ENCODE results near the gene HSPA12B.

Gene HSPA12B

DNA sequence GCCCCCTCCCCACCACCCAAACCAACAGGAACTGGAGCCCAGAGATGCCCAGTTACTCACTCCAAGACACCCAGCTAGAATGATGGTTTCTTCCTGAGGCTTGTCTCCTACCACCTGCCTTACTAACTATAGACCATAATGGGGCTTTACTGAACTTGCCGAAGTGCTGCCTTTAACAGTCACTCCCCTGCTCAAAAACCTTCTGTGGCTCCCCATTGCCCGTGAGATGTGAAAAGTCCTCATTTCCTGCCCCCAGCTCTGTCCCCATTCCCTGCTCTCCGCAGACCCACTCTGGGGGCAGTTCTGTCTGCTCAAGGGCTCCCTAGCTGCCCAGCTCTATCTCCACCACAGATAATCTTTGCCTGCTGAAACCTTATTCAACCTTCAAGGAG lies 25.0 kb upstream of the HSPA12B start:
- Histone ChIP-seq H3K27me3 (ENCODE audit: control insufficient read depth, insufficient read depth, low read length) (no peaks in the 10 kb centered on the region), H3K36me3 (ENCODE audit: control insufficient read depth, insufficient read depth, low read length) (no peaks in the 10 kb centered on the region), H3K4me3 (ENCODE audit: low read length) (no peak overlapping the region), H3K9ac (ENCODE audit: low read length) (no peak overlapping the region), H3K4me1 (ENCODE audit: control insufficient read depth, insufficient read depth, low read length) (peaks cover 3% of the 10 kb centered on the region), H3K27ac (ENCODE audit: low read depth, low read length) (no peak overlapping the region)

DNA sequence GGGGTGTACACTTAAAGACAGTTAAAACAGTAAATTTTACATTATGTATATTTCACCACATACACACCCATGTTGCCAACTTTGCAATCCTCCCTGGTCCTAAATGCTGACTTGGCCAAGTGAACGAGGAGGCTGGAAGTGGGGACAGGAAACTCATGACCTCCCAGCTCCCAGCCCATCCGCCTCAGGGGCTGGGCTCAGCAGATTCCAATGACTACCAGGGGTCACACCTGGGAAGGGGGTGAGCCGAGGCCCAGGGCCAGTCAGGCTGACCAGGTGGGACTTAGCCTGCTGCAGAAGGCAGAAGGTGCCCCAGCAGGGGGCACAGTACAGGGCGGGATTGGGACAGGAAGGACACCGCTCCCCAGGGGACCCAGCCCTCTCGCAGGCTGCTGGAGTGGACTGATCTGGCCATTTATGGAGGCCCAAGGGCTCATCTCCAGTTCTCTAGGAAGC lies 22.4 kb upstream of the HSPA12B start:
- H3K36me3 ChIP-seq (ENCODE audit: control insufficient read depth, insufficient read depth, low read length), result no peaks in the 10 kb centered on the region
- H3K9ac ChIP-seq (ENCODE audit: low read length), result no peak overlapping the region
- no peak overlapping the region for H3K4me3 ChIP-seq (ENCODE audit: low read length)
- H3K4me1 ChIP-seq (ENCODE audit: control insufficient read depth, insufficient read depth, low read length), result peaks cover 3% of the 10 kb centered on the region
- no peak overlapping the region for H3K27ac ChIP-seq (ENCODE audit: low read depth, low read length)
- no peaks in the 10 kb centered on the region for H3K27me3 ChIP-seq (ENCODE audit: control insufficient read depth, insufficient read depth, low read length)

DNA sequence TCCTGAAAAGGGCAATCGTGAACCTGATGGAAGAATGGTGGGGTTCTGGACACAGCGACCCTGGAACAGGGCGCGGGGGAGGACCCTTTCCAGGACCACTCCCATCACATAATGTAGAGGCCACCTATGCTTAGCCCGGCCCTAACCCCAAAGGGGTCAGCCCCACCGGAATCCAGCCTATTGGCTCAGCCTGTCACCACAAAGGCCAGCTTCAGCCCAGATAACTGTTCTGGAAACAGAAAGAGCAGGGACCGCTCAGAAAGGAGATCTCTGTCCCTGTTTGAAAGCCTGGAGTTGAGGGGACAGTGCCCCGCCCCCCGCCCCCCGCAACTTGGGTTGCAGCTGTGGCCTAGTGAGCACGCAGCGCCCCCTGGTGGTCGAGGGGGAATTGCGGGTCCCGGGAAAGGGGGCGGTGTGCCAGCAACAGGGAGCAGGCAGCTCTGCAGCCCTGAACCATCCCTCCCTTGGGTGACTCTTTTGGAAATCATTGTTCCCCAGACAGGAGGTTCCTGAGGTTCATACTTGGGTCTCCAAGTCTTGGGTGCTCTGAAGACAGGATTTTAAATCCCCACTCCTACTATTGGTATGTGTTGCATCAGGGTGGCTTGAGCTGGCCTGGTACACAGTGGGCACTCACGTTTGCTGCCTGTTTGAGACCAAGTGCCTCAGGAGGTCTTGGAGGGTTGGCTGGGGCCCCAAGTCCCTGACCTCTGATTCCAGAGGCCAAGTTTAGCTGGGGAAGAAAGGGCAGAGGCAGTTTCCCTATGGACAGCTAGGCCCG lies 21.6 kb upstream of the HSPA12B start:
- Histone ChIP-seq H3K27me3 (ENCODE audit: control insufficient read depth, insufficient read depth, low read length) (no peaks in the 10 kb centered on the region), H3K27ac (ENCODE audit: low read depth, low read length) (no peak overlapping the region), H3K4me3 (ENCODE audit: low read length) (peak overlapping the region; percentile 33), H3K9ac (ENCODE audit: low read length) (no peak overlapping the region), H3K36me3 (ENCODE audit: control insufficient read depth, insufficient read depth, low read length) (no peaks in the 10 kb centered on the region), H3K4me1 (ENCODE audit: control insufficient read depth, insufficient read depth, low read length) (peaks cover 3% of the 10 kb centered on the region)

DNA sequence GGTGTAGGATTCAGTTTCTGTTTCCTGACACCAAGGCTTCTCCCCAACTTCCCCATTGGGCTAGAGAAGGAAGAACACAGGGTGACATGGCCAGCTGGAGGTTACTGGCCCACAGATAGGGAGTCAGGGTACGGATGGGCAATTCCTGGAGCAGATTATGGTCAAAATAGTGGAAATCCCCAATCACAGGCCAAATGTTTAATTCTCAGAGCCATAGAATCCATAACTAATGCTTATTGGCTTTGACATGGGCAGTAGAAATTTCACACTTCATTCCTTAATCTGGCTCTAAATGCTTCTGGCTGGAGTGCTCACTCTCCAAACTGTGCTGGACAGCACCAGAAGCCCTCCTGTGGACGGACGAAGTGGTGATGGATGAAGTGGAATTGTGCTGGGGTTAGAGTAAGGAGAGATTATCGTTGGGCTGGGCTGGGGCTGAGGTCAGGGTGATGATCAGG lies 21.0 kb upstream of the HSPA12B start:
- Histone ChIP-seq H3K27ac (ENCODE audit: low read depth, low read length) (no peak overlapping the region), H3K4me1 (ENCODE audit: control insufficient read depth, insufficient read depth, low read length) (peaks cover 3% of the 10 kb centered on the region), H3K4me3 (ENCODE audit: low read length) (peak overlapping the region; percentile 33), H3K36me3 (ENCODE audit: control insufficient read depth, insufficient read depth, low read length) (no peaks in the 10 kb centered on the region), H3K27me3 (ENCODE audit: control insufficient read depth, insufficient read depth, low read length) (no peaks in the 10 kb centered on the region), H3K9ac (ENCODE audit: low read length) (no peak overlapping the region)

DNA sequence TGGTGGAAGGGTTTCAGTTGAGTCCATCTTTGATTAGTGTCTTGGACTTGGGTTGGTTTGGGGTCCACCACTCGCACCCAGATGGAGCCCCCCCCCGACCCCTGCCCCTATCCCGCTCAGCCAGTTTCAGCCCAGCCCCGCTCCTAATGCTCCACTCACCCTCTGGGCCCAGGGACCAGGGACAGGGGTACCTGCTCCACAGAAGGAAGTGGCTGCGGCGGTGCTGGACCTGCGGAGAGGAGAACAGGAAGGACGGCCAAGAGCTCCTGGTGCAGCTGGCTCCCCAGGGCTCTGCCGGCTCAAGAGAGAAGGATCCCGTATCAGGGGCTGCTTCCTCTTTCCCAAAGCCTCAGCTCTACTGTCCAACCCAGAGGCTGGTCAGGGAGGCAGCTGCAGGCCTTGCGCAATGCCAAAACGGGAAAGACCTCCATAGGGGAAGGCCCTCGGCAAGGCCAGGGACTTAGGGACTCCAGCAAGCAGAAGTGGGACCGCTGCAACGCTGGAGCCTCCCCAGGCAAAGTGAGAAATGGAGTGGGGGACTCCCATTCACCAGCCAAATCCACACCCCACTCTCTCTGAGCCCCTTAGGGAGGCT lies 20.1 kb upstream of the HSPA12B start, which contains the start of gene SIGLEC1:
Gene SIGLEC1 (minus strand): TSS at position 322 of the 595 bp plus-strand sequence. CDS start 5,472 bp downstream, outside the sequence.
- Histone ChIP-seq H3K36me3 (ENCODE audit: control insufficient read depth, insufficient read depth, low read length) (no peaks in the 10 kb centered on the region), H3K4me3 (ENCODE audit: low read length) (no peak within 1 kb of the TSS), H3K27ac (ENCODE audit: low read depth, low read length) (no peak within 1 kb of the TSS), H3K4me1 (ENCODE audit: control insufficient read depth, insufficient read depth, low read length) (peaks cover 3% of the 10 kb centered on the region), H3K27me3 (ENCODE audit: control insufficient read depth, insufficient read depth, low read length) (no peaks in the 10 kb centered on the region), H3K9ac (ENCODE audit: low read length) (no peak within 1 kb of the TSS)

DNA sequence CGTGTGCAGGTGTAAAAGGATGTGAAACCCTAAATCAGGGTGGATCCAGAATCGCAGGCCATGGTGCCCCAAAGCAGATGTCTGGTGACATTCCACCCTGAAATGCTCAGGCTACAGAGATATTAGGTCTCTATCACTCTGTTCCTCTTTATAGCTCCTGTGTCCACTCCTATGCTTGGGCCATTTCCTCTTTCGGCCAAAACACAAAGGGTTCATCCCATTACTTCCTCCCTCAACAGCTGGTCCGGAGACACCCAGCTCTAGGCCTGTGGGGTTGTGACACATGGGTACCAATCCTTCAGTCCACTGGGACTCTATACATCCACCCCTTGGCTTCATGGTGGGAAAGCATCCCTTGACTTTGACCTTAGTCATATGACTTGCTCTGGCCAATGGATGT lies 18.4 kb upstream of the HSPA12B start:
- Histone ChIP-seq H3K27ac (ENCODE audit: low read depth, low read length) (no peak overlapping the region), H3K4me3 (ENCODE audit: low read length) (no peak overlapping the region), H3K27me3 (ENCODE audit: control insufficient read depth, insufficient read depth, low read length) (no peaks in the 10 kb centered on the region), H3K4me1 (ENCODE audit: control insufficient read depth, insufficient read depth, low read length) (peaks cover 3% of the 10 kb centered on the region), H3K9ac (ENCODE audit: low read length) (no peak overlapping the region), H3K36me3 (ENCODE audit: control insufficient read depth, insufficient read depth, low read length) (no peaks in the 10 kb centered on the region)

DNA sequence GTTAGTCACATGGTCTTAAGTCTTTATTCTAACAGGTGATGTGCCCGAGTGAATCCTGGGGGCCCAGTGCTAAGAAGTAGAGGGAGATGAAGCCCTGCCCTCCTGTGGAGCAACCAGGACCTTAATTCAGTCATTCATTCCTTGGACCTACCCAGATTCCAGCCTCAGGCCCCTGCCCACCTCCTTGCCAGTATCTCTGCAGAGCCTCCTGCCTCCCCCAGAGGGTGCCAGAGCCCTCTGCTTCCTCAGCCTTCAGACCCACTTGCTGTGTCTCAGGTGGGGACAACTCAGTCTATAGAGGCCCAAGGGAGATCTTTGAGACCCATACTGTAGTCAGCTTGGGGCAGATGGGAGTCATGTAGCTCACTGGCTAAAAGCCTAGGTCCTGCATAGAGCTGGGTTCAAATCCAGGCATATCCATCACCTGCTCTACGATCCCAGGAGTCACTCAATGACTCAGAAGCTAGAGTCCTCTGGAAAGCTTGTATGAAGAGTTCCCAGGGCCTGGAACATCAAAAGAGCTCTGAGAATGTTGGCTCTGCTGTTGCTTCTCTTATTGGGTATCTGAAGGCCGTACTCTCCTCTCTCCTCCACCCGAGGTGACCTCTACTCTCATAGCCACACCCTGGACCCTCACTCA lies 16.2 kb upstream of the HSPA12B start:
- Histone ChIP-seq H3K27me3 (ENCODE audit: control insufficient read depth, insufficient read depth, low read length) (no peaks in the 10 kb centered on the region), H3K27ac (ENCODE audit: low read depth, low read length) (no peak overlapping the region), H3K36me3 (ENCODE audit: control insufficient read depth, insufficient read depth, low read length) (no peaks in the 10 kb centered on the region), H3K4me1 (ENCODE audit: control insufficient read depth, insufficient read depth, low read length) (no peaks in the 10 kb centered on the region), H3K9ac (ENCODE audit: low read length) (no peak overlapping the region), H3K4me3 (ENCODE audit: low read length) (no peak overlapping the region)

DNA sequence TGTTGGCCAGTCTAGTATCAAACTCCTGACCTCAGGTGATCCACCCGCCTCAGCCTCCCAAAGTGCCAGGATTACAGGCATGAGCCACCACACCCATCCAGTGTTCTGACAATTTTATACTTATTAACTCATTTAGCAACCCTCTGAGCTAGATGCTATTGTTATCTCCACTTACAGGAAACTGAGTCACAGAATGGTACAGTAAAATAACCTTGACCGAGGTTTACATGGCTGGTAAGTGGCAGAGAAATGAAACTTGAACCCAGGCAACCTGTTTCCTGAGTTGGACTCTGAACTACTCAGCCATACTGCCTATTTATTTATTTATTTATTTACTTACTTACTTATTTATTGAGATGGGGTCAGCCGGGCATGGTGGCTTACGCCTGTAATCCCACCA lies 13.4 kb upstream of the HSPA12B start:
- no peaks in the 10 kb centered on the region for H3K36me3 ChIP-seq (ENCODE audit: control insufficient read depth, insufficient read depth, low read length)
- H3K27ac ChIP-seq (ENCODE audit: low read depth, low read length), result no peak overlapping the region
- H3K9ac ChIP-seq (ENCODE audit: low read length), result no peak overlapping the region
- no peak overlapping the region for H3K4me3 ChIP-seq (ENCODE audit: low read length)
- H3K27me3 ChIP-seq (ENCODE audit: control insufficient read depth, insufficient read depth, low read length), result no peaks in the 10 kb centered on the region
- H3K4me1 ChIP-seq (ENCODE audit: control insufficient read depth, insufficient read depth, low read length), result no peaks in the 10 kb centered on the region

DNA sequence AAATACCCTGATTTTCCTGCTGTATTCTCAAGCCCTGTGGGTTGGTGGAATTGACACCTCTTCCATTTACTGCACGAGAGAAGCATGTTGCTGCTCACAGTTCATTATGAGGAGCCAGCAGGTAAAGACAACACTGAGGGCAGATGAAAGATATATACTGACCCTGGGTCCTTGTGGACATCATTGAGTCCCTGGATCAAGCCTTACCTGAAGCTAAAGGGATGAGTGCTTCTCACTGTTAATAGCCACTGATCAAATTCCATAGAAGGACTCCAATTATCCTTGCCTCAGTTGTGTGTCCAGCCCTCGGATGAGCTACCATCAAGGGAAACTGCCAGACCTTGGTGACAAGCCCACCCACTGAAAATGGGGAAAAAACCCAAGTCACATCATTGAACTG lies 12.4 kb upstream of the HSPA12B start:
- H3K4me3 ChIP-seq (ENCODE audit: low read length), result no peak overlapping the region
- no peak overlapping the region for H3K9ac ChIP-seq (ENCODE audit: low read length)
- no peaks in the 10 kb centered on the region for H3K27me3 ChIP-seq (ENCODE audit: control insufficient read depth, insufficient read depth, low read length)
- H3K4me1 ChIP-seq (ENCODE audit: control insufficient read depth, insufficient read depth, low read length), result no peaks in the 10 kb centered on the region
- no peaks in the 10 kb centered on the region for H3K36me3 ChIP-seq (ENCODE audit: control insufficient read depth, insufficient read depth, low read length)
- H3K27ac ChIP-seq (ENCODE audit: low read depth, low read length), result no peak overlapping the region

DNA sequence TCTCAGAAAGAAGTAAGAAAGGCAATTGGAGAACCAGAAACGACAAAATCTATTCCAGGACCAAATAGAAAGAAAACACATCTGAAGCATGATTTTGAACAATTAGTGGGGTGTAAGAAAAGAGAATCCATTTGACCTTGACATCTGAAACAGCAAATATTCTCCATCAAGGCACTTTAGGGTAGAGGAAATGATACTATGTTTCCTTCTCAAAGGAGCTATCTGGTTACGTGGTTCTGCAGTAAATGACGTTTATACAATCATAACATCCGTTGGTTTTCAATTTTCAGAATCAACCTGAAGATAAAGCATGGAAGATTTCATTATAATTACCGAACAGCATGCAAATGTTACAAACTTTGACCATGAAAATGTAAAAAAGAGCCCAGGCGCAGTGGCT lies 11.9 kb upstream of the HSPA12B start:
- Histone ChIP-seq H3K27ac (ENCODE audit: low read depth, low read length) (no peak overlapping the region), H3K27me3 (ENCODE audit: control insufficient read depth, insufficient read depth, low read length) (no peaks in the 10 kb centered on the region), H3K9ac (ENCODE audit: low read length) (no peak overlapping the region), H3K36me3 (ENCODE audit: control insufficient read depth, insufficient read depth, low read length) (no peaks in the 10 kb centered on the region), H3K4me3 (ENCODE audit: low read length) (no peak overlapping the region), H3K4me1 (ENCODE audit: control insufficient read depth, insufficient read depth, low read length) (no peaks in the 10 kb centered on the region)

DNA sequence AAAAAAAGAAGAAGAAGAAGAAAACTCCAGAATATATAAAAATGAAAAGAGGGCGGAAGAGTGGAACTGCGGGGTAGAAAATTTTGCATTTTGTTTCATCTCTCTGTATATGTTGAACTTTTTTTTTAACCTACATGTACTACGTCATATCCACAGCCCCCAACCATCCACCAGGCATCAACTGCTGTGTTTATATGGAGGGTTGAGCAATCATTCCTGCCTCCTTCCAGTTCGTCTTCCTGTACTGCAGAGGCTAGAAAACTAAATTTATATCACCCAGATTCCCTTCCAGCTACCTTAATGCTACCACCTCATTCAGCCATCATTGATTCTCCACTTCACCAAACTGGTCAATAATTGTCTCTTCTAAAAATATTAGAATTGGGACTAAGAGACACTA lies 10.6 kb upstream of the HSPA12B start:
- no peak overlapping the region for H3K9ac ChIP-seq (ENCODE audit: low read length)
- H3K36me3 ChIP-seq (ENCODE audit: control insufficient read depth, insufficient read depth, low read length), result no peaks in the 10 kb centered on the region
- no peak overlapping the region for H3K4me3 ChIP-seq (ENCODE audit: low read length)
- no peaks in the 10 kb centered on the region for H3K4me1 ChIP-seq (ENCODE audit: control insufficient read depth, insufficient read depth, low read length)
- H3K27ac ChIP-seq (ENCODE audit: low read depth, low read length), result no peak overlapping the region
- no peaks in the 10 kb centered on the region for H3K27me3 ChIP-seq (ENCODE audit: control insufficient read depth, insufficient read depth, low read length)

DNA sequence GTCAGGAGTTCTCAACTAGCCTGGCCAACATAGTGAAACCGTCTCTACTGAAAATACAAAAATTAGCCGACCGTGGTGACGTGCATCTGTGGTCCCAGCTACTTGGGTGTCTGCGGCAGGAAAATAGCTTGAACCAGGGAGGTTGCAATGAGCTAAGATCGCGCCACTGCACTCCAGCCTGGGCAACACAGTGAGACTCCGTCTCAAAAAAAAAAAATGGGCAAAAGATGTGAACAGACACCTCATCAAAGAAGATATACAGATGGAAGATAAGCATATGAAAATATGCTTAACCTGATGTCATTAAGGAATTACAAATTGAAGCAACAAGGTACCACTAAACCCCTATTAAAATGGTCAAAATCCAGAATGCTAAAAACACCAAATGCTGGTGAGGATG lies 9.2 kb upstream of the HSPA12B start:
- Histone ChIP-seq H3K36me3 (ENCODE audit: control insufficient read depth, insufficient read depth, low read length) (no peaks in the 10 kb centered on the region), H3K4me1 (ENCODE audit: control insufficient read depth, insufficient read depth, low read length) (no peaks in the 10 kb centered on the region), H3K27ac (ENCODE audit: low read depth, low read length) (no peak overlapping the region), H3K4me3 (ENCODE audit: low read length) (no peak overlapping the region), H3K27me3 (ENCODE audit: control insufficient read depth, insufficient read depth, low read length) (peaks cover 2% of the 10 kb centered on the region), H3K9ac (ENCODE audit: low read length) (no peak overlapping the region)

Data from rectal smooth muscle tissue (tissue), 1 donor.